Neural cell (in vitro differentiated cells): ENCODE measurements around the gene ULBP1. TPM values are rescaled to one million over a fixed set of nuclear protein-coding genes. Genes with fewer than 3 reads are reported as not detected.

Source experiments
- H2AFZ ChIP-seq: fragments of 200-600, 300-800 bp; sonication (generic), shearing (Covaris generic); 2 replicates; pipeline ENCODE4 v1.6.0; 2014; ENCODE audit warnings: low read depth, mild to moderate bottlenecking, antibody characterized with exemption, low read length, moderate library complexity
- H3F3A ChIP-seq: fragments of 200-600 bp; shearing (Covaris generic); 2 replicates; pipeline ENCODE4 v1.6.1; 2016; ENCODE audit warnings: mild to moderate bottlenecking, moderate library complexity, mixed read lengths, antibody characterized with exemption, low read length; ENCODE audit not compliant: insufficient read depth, poor library complexity, severe bottlenecking
- H3K27ac ChIP-seq: fragments of 200-600, 300-800 bp; sonication (generic), shearing (Covaris generic); 2 replicates; pipeline ENCODE4 v1.5.1; 2014; ENCODE audit warnings: mild to moderate bottlenecking, low read length, moderate library complexity
- H3K27me3 ChIP-seq: fragments of 300-800, 200-600 bp; sonication (generic), shearing (Covaris generic); 2 replicates; pipeline ENCODE4 v1.6.0; 2014; ENCODE audit warnings: mild to moderate bottlenecking, low read depth, low read length, moderate library complexity; ENCODE audit not compliant: insufficient read depth
- H3K36me3 ChIP-seq: fragments of 300-800, 200-600 bp; sonication (generic), shearing (Covaris generic); 2 replicates; pipeline ENCODE4 v1.5.1; 2014; ENCODE audit warnings: mild to moderate bottlenecking, antibody characterized with exemption, low read length, moderate library complexity; ENCODE audit not compliant: insufficient read depth
- H3K4me2 ChIP-seq: fragments of 300-800, 200-600 bp; sonication (generic), shearing (Covaris generic); 2 replicates; pipeline ENCODE4 v1.6.0; 2014; ENCODE audit warnings: mild to moderate bottlenecking, low read length
- H3K4me3 ChIP-seq: fragments of 300-800, 200-600 bp; sonication (generic), shearing (Covaris generic); 2 replicates; pipeline ENCODE4 v1.5.1; 2014; ENCODE audit warnings: mild to moderate bottlenecking, low read length, moderate library complexity
- H3K79me2 ChIP-seq: fragments of 200-600 bp; shearing (Covaris generic); replicated peaks from 2 replicates; pipeline ENCODE4 v1.6.0; 2014; ENCODE audit warnings: mild to moderate bottlenecking, low read length, moderate library complexity; ENCODE audit not compliant: insufficient read depth
- H3K9ac ChIP-seq: fragments of 300-800, 200-600 bp; sonication (generic), shearing (Covaris generic); 2 replicates; pipeline ENCODE4 v1.6.1; 2016; ENCODE audit warnings: mild to moderate bottlenecking, low read length, mixed read lengths
- H3K9me2 ChIP-seq: fragments of 200-600 bp; shearing (Covaris generic); 2 replicates; pipeline ENCODE4 v1.6.1; 2016; ENCODE audit warnings: mild to moderate bottlenecking, low read length, mixed read lengths; ENCODE audit not compliant: insufficient read depth
- H3K9me3 ChIP-seq: fragments of 200-600, 300-800 bp; sonication (generic), shearing (Covaris generic); 2 replicates; pipeline ENCODE4 v1.6.1; 2016; ENCODE audit warnings: mild to moderate bottlenecking, mixed run types, low read length, moderate library complexity, mixed read lengths
- H4K20me1 ChIP-seq: fragments of 200-600 bp; shearing (Covaris generic); 2 replicates; pipeline ENCODE4 v1.6.1; 2016; ENCODE audit warnings: mild to moderate bottlenecking, mixed run types; ENCODE audit not compliant: insufficient read depth
- EP300 ChIP-seq: fragments of 450-650 bp; conservative IDR thresholded peaks from 2 replicates; pipeline ENCODE4 v1.6.1; 2014; ENCODE audit warnings: antibody characterized with exemption, mild to moderate bottlenecking, moderate library complexity; ENCODE audit not compliant: poor library complexity, severe bottlenecking
- EZH2 ChIP-seq: fragments of 200-600, 300-800 bp; shearing (Covaris generic), sonication (generic); IDR thresholded peaks from 2 replicates; pipeline ENCODE4 v1.6.1; 2014; ENCODE audit warnings: antibody characterized with exemption, low read length, borderline replicate concordance, mild to moderate bottlenecking; ENCODE audit not compliant: insufficient read depth, poor library complexity, severe bottlenecking
- MXI1 ChIP-seq: fragments of 450-650 bp; conservative IDR thresholded peaks from 2 replicates; pipeline ENCODE4 v1.6.1; 2014; ENCODE audit warnings: antibody characterized with exemption, mild to moderate bottlenecking; ENCODE audit not compliant: poor library complexity, severe bottlenecking
- POLR2AphosphoS5 ChIP-seq: IDR thresholded peaks from 2 replicates; pipeline ENCODE4 v1.6.1; 2012
- RAD21 ChIP-seq: fragments of 450-650 bp; conservative IDR thresholded peaks from 2 replicates; pipeline ENCODE4 v1.6.1; 2014; ENCODE audit warnings: antibody characterized with exemption, mild to moderate bottlenecking, moderate library complexity
- SMC3 ChIP-seq: fragments of 450-650 bp; conservative IDR thresholded peaks from 2 replicates; pipeline ENCODE4 v1.6.1; 2014; ENCODE audit warnings: antibody characterized with exemption, mild to moderate bottlenecking, moderate library complexity; ENCODE audit not compliant: poor library complexity
- TAF1 ChIP-seq: IDR thresholded peaks from 2 replicates; pipeline ENCODE4 v1.6.1; 2012; ENCODE audit warnings: low read depth
- polyA plus RNA-seq: library from polyadenylated mRNA; depleted of rRNA; stranded (reverse); fragments of >200 nt; gene quantifications from 2 replicates; pipeline ENCODE4 v1.2.3, GENCODE V29; 2014
- TF ChIP-seq, protein P1 (sequence below): IDR thresholded peaks from 2 replicates; pipeline ENCODE4 v1.6.1; 2012; ENCODE audit warnings: borderline replicate concordance
- TF ChIP-seq, protein P2 (sequence below): fragments of 450-650 bp; IDR thresholded peaks from 2 replicates; pipeline ENCODE4 v1.5.1; 2014; ENCODE audit warnings: antibody characterized with exemption, mild to moderate bottlenecking, moderate library complexity; ENCODE audit not compliant: poor library complexity, severe bottlenecking

ULBP1 gene
- polyA plus RNA-seq, 1 donor from 2014 or later = 0.22 TPM

DNA sequence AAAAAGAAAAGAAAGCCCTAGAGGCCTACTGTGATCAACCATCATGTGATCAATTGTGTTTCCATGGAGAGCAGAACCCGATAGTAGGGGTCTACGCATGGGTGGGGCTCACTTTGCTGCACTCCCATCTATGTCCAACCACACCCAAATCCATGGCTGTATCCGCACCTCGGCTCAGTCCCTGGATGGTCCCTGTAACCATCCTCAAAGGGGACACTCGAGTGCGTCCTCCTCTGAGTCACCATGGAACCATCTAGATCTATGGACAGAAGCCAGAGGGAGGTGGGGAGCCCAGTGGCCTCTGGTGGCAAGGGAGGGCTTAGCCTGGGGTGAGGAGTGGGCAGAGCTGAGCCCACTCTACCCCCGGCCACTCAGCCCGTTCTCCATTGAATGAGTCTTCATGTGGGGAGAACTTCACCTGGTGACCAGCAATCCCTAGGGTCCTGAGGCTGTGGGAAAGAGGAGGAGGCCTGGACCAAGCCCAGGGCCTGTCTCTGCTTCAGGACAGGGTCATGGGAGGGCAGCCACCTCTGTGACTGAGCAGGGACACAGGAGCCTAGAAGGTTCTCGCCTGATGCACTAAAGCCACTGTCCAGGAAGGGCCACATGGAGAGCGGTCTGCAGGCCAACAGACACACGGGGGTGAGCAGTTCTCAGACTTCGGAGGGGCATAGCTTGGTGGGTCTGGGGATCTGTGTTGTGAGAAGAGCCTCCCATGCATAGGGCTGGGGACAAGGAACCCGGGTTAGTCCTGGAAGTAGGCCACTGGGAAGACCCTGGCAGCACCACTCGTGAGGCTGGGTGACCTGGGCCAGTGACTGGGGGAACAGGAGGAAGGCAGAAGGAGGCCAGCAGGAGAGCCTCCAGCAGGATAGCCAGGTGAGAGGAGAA is 42.3 kb downstream of the ULBP1 start:
- Histone ChIP-seq H2AFZ (no peak overlapping the region), H3K9ac (peak overlapping the region; percentile 43), H3K9me2 (no peaks in the 10 kb centered on the region), H3F3A (no peaks in the 10 kb centered on the region), H3K36me3 (no peaks in the 10 kb centered on the region), H3K4me2 (no peak overlapping the region), H3K79me2 (no peaks in the 10 kb centered on the region), H3K27ac (no peak overlapping the region), H3K9me3 (no peaks in the 10 kb centered on the region), H3K27me3 (peaks cover 46% of the 10 kb centered on the region), H4K20me1 (no peaks in the 10 kb centered on the region), H3K4me3 (peak overlapping the region; percentile 69)
- TF ChIP-seq POLR2AphosphoS5 = no peak
- no peak for TF ChIP-seq MXI1
- TF ChIP-seq, protein P1, sequence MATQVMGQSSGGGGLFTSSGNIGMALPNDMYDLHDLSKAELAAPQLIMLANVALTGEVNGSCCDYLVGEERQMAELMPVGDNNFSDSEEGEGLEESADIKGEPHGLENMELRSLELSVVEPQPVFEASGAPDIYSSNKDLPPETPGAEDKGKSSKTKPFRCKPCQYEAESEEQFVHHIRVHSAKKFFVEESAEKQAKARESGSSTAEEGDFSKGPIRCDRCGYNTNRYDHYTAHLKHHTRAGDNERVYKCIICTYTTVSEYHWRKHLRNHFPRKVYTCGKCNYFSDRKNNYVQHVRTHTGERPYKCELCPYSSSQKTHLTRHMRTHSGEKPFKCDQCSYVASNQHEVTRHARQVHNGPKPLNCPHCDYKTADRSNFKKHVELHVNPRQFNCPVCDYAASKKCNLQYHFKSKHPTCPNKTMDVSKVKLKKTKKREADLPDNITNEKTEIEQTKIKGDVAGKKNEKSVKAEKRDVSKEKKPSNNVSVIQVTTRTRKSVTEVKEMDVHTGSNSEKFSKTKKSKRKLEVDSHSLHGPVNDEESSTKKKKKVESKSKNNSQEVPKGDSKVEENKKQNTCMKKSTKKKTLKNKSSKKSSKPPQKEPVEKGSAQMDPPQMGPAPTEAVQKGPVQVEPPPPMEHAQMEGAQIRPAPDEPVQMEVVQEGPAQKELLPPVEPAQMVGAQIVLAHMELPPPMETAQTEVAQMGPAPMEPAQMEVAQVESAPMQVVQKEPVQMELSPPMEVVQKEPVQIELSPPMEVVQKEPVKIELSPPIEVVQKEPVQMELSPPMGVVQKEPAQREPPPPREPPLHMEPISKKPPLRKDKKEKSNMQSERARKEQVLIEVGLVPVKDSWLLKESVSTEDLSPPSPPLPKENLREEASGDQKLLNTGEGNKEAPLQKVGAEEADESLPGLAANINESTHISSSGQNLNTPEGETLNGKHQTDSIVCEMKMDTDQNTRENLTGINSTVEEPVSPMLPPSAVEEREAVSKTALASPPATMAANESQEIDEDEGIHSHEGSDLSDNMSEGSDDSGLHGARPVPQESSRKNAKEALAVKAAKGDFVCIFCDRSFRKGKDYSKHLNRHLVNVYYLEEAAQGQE = no peak
- no peak for TF ChIP-seq TAF1
- TF ChIP-seq, protein P2, sequence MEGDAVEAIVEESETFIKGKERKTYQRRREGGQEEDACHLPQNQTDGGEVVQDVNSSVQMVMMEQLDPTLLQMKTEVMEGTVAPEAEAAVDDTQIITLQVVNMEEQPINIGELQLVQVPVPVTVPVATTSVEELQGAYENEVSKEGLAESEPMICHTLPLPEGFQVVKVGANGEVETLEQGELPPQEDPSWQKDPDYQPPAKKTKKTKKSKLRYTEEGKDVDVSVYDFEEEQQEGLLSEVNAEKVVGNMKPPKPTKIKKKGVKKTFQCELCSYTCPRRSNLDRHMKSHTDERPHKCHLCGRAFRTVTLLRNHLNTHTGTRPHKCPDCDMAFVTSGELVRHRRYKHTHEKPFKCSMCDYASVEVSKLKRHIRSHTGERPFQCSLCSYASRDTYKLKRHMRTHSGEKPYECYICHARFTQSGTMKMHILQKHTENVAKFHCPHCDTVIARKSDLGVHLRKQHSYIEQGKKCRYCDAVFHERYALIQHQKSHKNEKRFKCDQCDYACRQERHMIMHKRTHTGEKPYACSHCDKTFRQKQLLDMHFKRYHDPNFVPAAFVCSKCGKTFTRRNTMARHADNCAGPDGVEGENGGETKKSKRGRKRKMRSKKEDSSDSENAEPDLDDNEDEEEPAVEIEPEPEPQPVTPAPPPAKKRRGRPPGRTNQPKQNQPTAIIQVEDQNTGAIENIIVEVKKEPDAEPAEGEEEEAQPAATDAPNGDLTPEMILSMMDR = no peak
- no peak for TF ChIP-seq RAD21
- TF ChIP-seq EZH2 = no peak
- TF ChIP-seq EP300 = no peak
- TF ChIP-seq SMC3 = no peak

DNA sequence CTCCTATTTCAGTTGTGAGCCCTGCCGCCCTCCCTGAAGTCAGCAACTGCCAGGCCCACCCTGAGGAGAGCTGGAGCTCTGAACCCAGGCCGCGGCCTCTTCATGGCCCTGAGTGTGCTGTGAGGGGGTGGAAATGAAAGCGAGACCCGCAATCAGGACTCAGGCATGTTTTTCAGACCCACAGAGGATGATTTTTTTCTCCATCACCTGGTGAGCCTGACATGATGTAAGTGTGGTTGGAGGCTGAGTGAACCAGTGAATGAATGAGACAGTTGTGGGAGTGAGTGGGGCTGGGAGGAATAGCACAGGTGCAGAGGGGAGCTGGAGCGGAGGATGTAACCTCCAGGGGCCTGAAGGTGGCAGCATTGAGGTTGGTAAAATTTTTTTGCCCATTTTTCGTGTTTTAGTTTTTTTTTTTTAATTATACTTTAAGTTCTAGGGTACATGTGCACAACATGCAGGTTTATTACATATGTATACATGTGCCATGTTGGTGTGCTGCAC is 43.3 kb downstream of the ULBP1 start:
- H3K79me2 ChIP-seq = no peaks in the 10 kb centered on the region
- no peak overlapping the region for H3K9ac ChIP-seq
- H4K20me1 ChIP-seq = no peaks in the 10 kb centered on the region
- H2AFZ ChIP-seq = no peak overlapping the region
- TF ChIP-seq, protein P2 = peak; percentile 64
- TF ChIP-seq SMC3 (peak; percentile 32), EP300 (no peak), RAD21 (peak; percentile 28)
- H3K9me3 ChIP-seq = no peaks in the 10 kb centered on the region
- H3K9me2 ChIP-seq = no peaks in the 10 kb centered on the region
- no peak overlapping the region for H3K27ac ChIP-seq
- no peak overlapping the region for H3K4me3 ChIP-seq
- peaks cover 56% of the 10 kb centered on the region for H3K27me3 ChIP-seq
- no peaks in the 10 kb centered on the region for H3F3A ChIP-seq
- no peak overlapping the region for H3K4me2 ChIP-seq
- no peaks in the 10 kb centered on the region for H3K36me3 ChIP-seq
